GM19099 (cell line): ENCODE results near the gene MTUS2.

ENCODE experiments used
- POLR2A ChIP-seq: IDR thresholded peaks from 3 replicates; pipeline ENCODE4 v1.6.1; 2011; ENCODE audit warnings: low read depth; ENCODE audit not compliant: insufficient read length; ENCODE audit errors: extremely low read depth

Gene MTUS2

DNA sequence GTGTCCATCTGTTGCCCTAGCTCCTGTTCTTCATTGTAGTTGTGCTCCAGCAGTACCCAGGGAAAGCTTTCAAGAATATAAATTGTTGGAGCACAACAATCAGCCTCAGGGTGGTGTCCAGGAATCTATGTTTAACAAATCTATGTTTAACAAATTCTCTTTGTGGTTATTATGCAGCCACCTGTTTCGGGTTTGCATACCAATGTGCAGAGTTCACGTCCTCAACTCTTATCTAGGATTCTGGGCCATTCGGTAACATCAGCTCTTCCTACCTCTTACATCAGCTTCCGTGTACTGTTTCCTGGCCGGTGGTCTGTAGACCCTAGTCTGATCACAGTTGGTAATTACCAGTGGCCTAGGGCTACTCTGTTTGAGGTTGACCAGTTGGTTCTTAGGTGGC, 17.0 kb downstream of the MTUS2 start:
- TF ChIP-seq POLR2A = no peak

DNA sequence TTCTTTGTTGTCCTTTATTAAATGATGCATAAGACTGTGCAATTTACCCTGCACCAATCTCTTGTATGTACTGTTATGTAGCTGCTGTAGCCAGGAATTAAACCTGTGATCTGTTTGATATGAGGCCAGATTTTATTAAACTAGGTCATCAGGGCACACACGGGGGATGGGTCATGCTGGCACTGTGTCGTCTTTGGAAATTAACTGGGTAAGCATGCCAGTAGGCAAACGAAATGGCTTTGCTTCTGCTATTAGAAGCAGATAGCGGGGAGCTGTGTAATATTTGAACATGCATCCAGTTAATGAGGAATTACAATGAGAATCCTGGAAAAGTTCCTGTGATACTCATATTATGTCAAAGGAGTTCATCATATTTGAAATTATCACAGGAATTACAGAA, 23.5 kb downstream of the MTUS2 start:
- no peak for TF ChIP-seq POLR2A

DNA sequence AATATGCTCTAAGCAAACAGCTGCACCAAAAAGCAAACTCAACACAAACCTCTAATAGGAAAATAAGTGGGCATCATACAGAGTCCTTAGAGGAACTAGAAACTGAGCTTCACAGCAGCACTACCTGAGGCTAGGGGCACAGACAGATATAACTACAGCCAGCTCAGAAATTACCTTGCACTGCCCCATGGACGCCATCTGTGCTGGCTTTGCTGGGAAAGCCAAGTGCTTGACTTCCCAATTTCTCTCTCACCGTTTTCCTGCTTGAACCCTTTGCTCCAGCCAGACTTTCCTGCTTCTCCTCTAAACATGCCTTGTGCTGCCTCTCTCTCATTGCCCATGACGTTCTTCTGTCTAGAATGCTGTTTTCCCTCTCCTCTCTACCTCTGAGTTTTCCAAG, 29.3 kb downstream of the MTUS2 start:
- TF ChIP-seq POLR2A = no peak

DNA sequence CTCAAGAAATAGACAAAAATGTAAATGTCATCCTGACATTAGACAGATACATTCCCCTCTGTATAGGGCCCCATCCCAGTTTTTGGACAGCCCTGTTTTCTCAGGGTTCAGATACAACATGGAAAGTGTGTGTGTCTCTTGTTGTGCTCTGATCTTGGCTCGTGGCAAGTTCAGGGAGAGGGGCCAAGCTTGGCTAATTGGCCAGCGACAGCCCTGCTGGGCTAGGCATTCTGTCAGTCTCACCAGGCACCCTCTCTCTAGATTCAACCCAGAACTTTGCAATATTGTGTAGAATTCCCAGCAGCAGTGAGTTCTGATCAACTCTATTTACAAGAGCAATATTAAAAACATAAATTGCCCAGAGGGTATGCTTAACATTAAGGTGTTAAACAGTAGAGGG, 30.1 kb downstream of the MTUS2 start:
- TF ChIP-seq POLR2A = no peak

DNA sequence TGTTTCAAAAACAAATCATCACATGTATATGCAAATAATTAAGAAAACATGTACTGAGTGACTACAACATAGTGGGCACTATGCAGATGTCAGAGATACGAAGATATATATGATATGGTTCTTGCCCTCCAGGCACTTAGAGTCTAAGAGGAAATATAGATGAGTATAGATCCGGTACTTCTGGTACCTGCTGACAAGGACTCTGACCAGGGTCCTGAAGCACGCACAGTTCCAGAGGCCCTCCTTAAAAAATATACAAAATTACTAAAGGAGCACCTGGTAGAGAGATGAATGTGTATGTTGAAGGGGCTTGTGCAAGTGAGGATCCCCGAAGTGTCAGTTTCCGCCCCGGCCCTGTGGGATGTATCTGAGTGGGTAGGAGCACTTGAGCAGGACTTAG, 31.3 kb downstream of the MTUS2 start:
- no peak for TF ChIP-seq POLR2A

DNA sequence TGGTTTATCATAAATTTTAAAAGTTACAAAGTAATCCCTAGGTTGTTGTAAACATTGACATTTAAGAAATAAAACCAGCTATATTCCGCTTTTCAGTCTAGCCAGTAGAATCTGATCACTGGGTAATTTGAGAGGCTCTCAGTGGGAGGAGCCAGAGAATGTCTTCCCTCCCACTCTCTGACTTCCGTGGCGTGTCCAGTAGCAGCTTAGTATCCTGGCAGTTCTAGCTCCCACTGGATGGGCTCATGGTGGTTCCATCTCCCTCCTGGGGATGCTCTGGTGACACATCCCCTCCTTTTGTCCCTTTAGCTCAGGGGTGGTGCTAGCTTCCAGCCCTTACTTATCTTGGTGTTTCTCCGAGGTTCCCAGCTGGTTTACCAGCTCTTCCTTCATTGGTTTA, 34.5 kb downstream of the MTUS2 start:
- TF ChIP-seq POLR2A = no peak

DNA sequence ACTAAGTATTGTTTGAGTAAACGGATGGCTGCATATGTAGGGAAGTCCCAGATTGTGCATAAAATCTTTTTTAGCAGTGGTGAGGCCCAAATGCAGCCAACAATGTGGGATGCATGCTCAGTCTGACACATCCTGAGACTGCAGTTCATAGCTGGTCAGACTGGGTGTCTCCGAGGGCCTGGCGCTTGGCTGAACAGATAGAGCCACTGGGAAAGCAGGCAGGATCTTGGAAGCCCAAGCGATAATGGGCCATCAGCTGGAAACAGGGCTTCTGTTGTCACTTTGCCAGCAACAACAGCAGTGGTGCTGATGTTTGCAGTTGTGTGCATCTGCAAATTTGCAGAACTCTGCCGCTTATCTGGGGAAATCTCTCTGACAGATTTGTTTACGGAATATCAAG, 36.1 kb downstream of the MTUS2 start:
- TF ChIP-seq POLR2A = no peak

DNA sequence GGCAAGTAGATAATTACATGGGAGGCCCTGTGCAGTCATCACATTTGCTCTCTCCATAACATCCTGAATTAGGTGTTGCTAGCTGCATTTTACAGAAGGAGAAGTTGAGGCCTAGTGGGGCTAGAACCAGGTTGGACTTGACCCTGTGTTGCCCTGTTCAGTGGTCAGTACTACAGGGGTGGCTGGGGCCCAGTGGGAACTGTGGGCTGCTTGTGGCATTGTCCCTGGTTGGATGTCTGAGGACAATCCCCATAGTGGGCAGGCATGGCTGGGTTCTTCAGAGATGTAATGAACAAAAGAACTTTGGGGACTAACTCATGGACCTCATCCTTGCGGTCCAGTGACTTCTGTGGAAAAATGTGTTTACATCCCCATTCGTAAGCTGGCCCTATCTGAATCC, 38.9 kb downstream of the MTUS2 start:
- no peak for TF ChIP-seq POLR2A

DNA sequence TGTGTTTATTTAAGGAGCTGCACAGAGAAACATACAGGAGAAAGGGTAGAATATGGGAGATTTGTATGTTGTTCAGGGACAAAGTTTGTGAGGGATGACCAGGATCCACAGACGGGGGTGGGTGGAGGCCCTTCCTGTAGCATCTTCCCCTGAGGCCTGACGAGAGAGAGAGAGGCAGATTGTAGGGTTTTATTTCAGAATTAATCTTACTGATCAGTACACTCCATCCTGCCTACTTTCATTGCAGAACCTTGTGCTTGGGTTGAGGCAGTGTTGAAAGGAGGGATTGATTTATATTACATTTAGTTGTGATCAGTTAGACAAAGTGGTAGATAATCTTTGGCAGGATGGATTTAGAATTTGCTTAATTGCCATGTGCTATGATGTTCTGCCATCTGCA, 39.6 kb downstream of the MTUS2 start:
- TF ChIP-seq POLR2A = no peak

DNA sequence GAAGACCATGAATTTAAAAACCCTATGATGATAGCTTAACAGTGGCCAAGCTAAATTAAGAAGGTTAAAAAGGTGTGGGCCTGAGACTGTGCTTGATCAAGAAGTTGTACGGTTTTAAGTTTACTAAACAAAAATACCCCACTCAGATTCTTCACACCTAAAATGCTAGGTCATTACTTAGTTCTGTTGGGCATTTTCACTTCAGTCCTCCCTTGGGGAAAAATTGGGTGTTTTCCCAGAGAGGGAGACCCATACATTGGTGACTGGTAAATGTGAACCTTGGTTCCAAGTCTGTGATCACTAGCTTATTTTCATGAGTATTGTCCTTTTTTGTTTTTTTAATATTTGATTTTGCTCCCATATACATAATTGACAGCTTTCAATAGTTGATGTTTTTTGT, 44.4 kb downstream of the MTUS2 start:
- no peak for TF ChIP-seq POLR2A

DNA sequence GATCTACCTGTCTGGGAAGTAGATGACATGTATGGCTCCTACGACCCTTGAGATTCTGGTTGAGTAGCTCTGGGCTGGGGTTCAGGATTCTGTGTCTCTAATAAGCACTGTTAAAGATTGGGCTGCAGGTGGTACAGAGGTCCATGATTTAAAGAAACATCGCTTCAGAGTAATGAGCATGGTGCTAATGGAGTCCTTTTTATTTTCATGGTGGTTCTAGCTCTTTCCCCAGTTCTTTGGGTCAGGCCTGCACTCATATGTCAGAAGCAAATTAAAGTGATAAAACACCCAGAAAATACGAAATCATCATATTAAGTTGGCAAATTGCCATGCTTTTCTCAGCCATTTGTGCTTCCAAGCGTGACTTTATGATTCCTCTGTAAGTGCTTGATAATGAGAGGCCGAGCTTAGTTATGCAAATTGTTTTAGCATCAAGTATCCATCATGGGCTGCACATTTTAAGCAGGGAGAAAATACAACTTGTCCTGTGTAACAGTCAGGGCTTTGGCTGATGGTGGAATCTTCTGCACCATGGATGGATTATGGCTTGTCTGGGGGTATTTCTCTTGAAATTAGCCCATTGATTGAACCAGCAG, 45.1 kb downstream of the MTUS2 start:
- no peak for TF ChIP-seq POLR2A

DNA sequence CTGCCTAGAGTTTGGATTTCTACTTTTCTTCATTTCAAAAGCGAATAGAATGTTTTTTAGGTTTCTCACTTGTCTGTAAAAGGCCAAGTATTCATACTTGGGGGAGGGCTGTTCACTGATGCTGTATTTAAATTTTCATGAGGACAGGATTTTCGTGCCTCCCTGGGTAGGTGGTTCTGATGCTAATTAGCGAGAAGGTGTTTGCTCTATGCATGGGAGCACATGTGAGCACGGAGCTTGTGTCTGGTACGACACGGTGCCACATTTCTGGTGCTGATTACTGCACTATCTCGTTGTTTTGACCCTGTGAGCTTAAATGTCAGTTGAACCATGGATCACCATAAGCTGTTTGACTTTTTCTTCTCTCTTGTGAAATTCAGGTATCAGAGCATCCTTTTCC, 45.8 kb downstream of the MTUS2 start:
- TF ChIP-seq POLR2A = no peak

DNA sequence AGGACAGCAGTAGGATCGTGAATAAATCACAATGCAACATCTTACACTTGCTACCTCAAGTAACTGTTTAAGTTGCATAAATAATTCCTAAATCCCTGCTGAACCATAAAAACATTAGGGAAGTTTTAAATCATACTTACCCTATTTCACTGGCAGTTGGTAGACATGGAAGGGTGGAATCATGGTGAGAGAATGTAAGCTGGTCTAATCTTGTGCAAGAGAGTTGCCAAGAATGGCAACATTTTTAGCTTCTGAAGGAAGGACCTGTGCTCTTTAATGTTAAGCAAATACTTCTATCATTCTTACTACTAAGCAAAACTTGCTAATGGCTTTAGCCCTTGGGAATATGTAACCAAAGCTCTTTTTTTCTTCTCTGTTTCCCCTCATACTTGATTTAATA, 46.8 kb downstream of the MTUS2 start:
- no peak for TF ChIP-seq POLR2A

DNA sequence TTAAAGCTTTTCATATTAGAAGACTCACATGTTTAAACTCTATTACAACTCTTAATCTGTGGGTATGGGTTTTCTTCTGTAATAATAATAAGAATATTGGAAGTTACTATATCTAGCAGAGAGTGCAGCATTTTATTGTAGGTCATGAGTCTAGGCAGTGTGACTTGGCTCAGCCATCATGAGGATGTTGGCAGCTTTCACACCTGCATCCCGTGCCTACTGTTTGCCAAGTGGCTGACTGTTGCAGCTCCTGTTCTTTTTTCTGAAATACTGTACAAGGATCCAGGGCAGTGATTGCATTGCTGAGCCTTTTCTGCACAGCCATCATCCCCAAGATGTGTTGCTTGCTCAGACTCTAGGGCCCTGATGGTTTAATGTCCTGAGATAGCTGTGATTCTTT, 47.4 kb downstream of the MTUS2 start:
- TF ChIP-seq POLR2A = no peak

DNA sequence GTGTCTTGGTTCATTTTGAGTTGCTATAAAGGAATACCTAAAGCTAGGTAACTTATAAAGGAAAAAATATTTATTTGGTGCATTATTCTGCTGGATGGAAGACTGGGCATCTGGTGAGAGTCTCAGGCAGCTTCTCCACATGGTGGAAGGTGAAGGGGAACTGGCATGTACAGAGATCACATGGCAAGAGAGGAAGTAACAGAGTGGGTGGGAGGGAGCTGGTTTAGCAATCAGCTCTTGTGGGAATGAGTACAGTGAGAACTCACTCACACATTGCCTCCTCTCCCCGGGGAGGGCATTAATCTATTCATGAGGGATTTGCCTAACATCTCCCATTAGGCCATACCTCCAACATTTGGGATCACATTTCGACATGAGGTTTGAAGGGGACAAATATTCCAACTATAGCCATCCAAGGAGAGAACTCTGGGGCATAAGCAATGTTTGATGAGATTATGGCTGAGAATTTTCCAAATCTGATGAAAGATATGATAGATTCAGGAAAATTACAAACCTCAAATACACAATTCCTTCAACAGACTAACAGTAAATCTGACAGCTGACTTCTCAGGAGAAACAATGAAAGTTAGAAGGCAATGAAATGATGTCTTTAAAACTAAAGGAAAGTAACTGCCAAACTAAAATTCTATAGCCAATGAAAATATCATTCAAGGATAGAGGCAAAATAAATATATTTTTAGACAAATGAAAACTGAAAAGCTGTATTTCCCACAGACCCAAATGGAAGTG, 52.5 kb downstream of the MTUS2 start:
- no peak for TF ChIP-seq POLR2A

DNA sequence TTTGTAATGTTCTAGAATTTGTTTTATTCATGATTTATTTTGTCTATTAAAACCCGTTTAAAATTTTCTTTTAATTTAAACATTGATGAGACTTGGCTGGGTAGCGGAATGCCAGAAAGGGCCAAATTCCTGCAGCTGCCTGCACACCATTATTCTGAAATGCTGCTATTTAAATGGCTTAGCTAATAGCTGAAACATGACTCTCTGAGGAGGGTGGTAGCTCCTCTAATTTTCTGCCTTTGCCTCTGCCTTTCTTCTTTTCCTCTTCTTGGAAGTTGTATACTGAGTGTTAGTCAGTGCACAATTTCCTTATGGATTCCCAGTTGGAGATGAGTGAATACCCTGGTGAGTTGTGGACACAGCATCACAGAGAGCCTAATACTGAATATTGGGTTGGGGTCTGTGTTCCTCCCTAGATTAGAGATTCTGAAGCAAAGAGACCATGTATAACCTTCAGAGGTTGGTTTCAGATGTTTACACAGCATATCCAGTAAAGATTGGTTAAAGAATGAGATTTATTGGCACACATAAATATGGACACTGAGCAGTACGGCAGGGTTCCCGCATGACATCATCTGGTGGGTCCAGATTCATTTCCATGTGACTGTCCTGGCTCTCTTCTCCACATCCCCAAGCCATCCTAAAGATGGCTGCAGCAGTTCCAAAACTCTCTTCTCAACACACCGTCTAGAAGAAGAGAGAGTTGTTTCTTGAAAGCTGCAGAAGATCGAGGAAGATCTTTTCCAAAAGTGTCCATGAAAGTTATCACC, 55.9 kb downstream of the MTUS2 start:
- no peak for TF ChIP-seq POLR2A

DNA sequence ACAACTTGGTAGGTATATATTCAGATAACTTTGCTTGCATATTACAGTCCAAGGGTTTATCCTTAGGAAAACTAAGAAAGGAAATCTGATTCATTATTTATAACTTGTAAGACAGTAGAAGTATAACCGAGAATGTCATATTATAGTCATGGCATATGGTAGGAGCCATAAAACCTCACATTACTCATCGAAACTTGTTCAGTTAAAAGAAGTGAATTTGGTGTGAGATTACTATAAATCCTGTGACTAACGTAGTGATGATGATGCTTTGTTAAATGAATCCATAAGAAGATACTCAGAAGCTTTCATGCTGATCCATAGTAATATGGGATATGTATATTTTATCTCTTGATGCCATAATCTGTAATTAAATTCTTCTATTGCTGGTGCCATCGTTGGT, 57.3 kb downstream of the MTUS2 start:
- no peak for TF ChIP-seq POLR2A

DNA sequence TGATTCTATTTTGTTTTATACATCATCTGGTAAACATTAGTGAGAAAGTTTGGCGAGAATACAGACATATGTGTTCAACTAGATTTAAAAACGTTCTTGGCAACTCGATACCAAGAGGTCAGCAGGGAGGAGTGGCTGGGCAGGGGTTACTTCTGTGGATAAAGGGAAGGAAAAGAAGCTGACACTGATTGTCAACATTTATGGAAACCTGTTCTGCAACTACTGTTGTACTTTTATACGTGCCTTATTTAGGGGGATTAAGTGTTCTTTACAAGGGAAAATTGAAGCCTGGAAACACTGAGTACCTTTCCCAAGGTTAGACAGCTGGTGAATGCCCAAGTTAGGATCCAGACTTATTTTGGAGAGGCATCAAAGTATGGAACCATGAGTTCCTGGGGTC, 65.0 kb downstream of the MTUS2 start:
- TF ChIP-seq POLR2A = no peak
